ENCODE data around the gene JARID2.

GRCh38 chr6:15425947-15426346 lies 180.1 kb downstream of the JARID2 start:
- TF ChIP-seq CTCF (IDR thresholded peaks at IDR 0.05; ENCODE audit: low read depth, low read length, missing input control) (no peak), YY1 (IDR thresholded peaks at IDR 0.05) (no peak), JUND (IDR thresholded peaks at IDR 0.05) (no peak), RAD21 (IDR thresholded peaks at IDR 0.05) (no peak)

All from liver (tissue), 3 donors.